GM21515 (cell line): ENCODE measurements around the gene FOXO3.
"Not testable (repeated sequence)": the region's sequence is repeated elsewhere in the genome, so short reads cannot be mapped to it uniquely, and the experiment has no call there.

Experiments
- ATAC-seq: cut with Tn5 transposase; IDR thresholded peaks from one replicate; pipeline ENCODE4 v1.9.1; 2021; ENCODE audit not compliant: unreplicated experiment

Gene FOXO3

DNA sequence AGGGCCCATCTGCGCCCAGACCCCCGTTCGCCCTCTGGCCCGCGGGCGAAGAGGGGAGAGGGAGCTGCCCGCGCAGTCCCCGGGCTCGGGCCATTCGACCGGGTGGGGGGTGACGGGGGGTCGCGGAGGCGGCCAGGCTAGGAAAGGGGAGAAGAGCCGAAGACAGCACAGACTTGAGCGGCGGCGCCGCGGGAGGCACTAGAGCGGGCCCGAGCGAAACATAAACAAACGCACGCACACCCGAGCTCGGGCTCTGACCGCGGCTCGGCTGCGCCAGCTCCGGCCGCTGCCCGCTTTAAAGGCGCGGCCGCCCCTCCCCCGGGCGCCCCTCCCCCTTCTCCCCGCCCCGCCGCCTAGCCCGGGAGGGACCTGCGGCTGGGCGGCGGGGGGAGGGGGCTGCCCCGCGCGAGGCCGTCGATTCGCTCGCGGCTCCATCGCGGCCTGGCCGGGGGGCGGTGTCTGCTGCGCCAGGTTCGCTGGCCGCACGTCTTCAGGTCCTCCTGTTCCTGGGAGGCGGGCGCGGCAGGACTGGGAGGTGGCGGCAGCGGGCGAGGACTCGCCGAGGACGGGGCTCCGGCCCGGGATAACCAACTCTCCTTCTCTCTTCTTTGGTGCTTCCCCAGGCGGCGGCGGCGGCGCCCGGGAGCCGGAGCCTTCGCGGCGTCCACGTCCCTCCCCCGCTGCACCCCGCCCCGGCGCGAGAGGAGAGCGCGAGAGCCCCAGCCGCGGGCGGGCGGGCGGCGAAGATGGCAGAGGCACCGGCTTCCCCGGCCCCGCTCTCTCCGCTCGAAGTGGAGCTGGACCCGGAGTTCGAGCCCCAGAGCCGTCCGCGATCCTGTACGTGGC is at the start of gene FOXO3:
Gene FOXO3 (plus strand): TSS at position 455 of the 846 bp plus-strand sequence. CDS start 292 bp downstream, at position 747.
- no peak for ATAC-seq

DNA sequence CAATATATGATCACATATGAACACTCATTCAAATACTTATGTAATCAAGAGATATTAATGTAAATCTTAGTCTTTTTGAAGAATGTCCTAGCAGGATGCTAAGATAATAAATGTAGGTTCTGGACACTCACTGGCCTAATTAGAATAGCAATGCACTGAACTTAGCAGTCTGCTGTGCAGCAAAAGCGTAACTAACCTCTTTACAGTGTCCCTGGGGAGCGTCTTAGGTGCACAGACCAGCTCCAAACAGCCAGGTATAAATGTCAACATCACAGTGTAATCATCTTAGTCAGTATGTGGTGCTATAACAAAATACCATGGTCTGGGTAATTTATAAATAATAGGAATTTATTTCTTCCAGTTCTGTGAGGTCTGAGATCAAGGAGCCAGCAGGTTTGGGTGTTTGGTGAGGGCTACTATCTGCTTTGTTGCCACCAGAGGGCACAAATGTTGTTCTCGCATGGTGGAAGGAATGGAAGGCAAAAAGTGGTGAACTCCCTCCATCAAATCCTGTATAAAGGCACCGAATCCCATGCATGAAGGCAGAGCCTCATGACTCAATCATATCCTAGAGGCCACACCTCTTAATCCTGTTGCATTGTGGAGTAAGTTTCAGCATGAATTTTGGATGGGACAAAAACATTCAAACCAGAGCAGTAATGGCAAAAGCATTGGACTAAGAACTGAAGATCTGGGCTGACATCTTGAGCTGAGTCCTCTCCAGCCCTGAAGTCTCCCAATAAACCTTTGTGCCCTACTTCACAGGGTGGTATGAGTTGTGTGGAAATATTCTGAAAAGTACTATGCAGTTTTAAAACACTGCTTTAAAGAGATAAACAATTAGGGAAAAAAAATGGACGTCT is 41.8 kb upstream of the FOXO3 start:
- no peak for ATAC-seq

DNA sequence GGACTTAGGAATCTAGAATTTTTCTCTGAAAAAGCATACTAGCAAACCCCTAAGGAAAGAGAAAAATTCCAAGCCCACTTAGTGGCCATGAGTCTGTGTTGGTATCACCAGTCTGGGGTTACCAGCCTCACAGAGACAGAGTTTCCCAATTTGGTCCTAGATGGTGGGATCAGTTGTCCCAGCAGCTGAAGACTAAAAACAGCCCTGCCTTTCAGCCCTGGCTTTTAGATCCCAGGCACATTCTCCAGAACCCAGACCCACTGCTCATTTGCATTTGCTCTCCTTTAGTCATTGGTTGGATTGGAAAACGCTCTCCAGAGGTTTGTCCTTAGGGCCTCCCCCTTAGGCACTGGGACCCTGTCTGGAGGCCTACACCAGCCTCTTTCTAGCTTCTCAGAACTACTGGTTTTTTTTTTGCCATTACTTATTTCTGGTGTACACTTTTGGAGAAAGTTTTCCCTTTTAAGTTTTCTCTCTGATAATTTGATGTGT is 39.1 kb upstream of the FOXO3 start:
- ATAC-seq: no peak

DNA sequence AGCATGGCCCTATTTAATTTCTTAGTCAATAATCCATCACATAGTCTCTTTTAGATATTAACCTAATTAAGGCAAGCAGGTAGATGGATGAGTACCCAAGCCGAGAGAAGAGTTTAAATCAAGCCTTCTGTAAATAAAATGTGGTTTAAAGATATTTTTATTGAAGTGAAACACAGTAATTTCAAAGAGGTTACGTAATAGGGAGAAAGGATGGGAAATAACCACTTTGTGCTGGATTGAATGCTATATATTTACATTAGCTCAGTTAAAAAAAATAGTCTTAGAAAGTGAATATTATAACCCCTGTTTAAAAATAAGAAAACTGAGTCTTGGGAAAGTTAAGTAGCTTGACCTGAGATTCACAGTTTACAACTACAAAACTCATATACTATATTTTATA is 37.0 kb upstream of the FOXO3 start:
- ATAC-seq: no peak

DNA sequence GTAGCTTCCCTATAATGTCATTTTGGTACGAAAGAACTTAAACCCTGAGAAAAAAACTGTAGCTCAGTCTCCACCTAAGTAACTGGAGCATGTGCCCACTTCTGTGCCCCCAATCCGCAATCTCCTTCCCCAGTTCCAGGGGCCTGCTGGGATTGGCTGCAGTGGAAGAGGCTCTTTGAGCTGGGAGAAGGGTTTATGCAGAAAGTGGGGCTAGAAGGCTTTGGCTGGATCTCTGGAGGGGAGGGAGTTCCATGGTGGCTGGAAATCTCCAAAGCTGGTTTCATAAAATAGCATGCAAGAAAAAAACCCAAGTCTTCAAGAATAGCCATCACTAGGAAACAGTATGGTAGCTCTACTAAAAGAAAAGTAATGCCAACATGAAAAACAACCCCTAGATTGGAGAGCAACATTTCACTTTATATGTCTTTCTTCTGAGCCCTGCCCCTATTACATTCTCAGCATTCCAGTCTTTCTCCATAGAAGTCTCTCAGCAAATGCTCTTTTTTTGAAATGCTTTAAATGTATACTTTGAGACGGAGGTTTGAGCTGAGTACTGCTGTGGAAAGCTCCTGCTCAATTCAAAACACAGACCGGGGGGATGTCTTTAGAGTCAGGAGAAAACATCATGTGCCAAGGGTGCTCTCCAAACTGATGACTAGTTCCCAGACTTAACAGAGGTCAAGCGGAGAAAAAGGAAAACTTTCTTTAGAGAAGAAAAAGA is 36.0 kb upstream of the FOXO3 start:
- ATAC-seq: no peak

DNA sequence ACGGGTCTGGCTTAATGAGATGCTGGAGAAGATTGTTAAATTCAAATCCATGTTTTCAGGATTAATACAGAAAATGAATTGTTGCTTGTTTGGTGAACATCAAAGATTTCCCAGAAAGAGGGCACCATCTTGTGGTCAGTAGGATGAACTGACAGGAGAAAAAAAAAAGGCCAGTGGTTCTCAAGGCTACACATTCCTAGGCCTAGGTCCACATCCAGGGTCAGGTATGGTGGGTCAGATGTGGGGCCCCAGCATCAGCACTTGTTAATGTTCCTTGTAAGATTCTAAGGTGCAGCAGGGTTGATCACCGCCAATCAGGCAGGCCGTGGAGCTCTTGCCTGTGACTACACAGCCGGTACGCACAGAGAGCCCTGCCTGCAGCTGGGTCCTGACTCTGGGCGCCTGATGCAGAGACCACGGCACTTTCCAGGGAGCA is 34.0 kb upstream of the FOXO3 start:
- ATAC-seq: no peak

DNA sequence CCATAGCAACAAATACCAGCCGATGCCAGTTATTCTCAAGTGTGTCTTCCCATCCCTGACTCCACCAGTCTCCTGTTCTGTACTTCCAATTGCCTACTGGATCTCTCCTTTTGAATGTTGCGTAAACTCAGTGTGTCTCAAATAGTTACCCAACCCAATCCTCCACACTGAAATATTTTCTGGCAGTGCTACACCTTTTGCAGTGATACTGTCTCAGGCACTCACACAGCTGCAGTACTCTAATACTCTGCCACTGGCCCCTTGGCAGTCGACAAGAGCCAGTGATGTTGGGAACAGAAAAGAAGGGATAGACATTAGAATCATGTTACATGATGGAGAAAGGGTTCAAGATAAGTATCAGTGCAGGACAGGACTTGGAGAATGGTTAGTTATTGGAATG is 31.8 kb upstream of the FOXO3 start:
- ATAC-seq: no peak

DNA sequence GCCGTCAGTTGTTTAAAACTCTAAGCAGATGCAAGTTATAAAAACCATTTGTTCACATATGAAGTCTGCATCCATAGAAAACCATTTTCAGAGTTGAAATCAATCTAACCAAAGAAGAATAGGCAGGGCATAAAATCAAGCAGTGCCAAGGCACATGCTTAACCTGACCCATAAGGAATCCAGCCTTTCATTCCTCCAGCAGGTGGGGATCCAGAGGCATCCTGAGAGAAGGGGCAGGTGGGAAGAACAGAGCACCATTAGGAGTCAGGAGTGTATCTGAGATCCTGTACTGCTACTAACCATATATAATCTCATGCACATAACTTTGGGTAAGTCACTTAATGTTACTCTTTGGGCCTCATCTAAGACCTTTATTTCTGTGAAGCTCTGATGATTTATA is 29.4 kb upstream of the FOXO3 start:
- ATAC-seq: no peak

DNA sequence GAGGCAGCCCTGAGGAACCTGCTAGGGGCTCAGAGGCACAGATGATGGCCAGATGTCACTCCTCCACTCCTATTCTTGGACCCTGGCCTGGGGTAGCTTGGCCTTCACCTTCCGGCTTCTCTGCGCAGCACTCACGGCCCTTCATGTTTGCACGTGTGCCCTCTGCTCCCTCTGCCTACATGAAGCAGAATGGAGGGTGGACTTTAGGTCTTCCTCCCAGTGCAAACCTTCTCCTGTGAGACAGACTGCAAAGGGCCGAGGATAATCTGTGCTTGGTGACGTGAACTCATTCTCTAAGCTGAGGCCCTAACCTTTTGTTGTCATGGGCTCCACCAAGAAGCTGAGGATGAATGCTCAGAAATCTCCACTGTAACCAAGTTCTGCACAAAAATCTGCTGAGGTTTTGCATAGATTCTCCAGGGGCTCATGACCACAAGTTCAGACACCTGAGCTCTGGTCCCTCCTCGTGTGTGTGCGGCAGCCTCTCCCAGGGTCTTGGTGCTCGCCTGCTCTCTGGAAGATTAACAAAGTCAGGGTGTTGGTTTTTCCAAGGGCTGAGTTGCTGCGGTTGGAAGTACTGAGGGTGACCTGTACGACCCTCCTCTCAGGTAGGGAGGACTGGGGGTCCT is 25.5 kb upstream of the FOXO3 start:
- no peak for ATAC-seq

DNA sequence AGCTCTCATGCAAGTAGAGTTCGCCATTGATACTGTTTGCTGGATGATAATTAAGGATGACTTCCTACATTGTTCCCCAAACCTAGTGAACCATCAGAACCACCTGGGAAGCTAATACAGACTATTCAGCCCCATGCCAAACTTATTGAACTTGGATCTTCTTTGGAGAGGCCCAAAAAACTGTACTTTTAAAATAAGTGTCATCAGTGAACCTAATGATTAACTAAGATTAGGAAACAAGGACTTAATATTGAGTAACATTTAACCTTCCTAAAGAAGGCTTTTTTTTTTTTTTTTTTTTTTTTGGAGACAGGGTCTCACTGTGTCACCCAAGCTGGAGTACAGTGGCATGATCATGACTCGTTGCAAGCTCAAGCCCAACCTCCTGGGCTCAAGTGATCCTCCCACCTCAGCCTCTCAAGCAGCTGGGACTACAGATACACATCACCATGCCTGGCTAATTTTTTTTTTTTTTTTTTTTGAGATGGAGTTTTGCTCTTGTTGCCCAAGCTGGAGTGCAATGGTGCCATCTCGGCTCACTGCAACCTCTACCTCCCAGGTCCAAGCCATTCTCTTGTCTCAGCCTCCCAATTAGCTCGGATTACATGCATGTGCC is 24.7 kb upstream of the FOXO3 start:
- ATAC-seq: not testable (repeated sequence)

DNA sequence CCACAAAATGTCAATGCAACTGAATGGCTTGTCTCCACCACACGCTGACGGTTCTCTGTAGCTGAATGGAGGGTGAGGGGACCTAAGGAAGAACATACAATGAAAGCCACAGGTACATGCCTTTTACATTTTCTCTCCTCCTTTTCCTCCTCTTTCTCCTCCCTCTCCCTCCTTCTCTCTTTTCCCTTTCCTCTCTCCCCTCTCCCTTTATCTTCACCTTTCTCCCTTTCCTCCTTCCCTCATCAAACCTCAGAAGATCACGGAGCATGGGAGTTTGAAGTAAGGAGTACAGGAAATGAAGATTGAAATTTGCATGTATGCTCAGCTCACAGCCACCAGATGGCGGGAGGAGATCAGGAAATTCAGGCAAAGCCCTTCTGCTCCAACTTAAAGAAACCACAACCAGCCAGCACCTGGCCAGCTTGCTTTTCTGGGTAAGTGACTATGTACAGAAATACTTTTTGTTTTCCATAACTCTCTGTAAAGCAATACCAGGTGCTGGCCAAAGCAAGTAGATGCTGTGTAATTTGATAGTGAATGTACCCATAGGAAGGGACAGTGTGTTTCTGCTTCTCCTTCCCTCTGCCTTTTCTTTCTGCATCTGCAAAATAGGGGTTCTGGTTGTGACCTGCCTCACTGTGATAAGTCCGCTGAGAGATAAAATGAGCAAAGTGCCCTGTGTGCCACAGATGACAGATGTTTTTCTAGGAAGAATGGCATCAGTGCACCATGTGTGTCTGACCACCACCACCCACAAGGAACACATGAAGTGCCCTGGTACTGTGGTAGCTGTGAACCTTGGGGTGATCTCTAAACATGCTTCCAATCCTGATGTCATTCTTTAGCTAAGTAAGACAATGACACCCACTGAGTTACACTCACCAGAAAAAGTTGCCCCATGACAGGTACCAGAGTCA is 18.6 kb upstream of the FOXO3 start:
- ATAC-seq: peak; percentile 72

DNA sequence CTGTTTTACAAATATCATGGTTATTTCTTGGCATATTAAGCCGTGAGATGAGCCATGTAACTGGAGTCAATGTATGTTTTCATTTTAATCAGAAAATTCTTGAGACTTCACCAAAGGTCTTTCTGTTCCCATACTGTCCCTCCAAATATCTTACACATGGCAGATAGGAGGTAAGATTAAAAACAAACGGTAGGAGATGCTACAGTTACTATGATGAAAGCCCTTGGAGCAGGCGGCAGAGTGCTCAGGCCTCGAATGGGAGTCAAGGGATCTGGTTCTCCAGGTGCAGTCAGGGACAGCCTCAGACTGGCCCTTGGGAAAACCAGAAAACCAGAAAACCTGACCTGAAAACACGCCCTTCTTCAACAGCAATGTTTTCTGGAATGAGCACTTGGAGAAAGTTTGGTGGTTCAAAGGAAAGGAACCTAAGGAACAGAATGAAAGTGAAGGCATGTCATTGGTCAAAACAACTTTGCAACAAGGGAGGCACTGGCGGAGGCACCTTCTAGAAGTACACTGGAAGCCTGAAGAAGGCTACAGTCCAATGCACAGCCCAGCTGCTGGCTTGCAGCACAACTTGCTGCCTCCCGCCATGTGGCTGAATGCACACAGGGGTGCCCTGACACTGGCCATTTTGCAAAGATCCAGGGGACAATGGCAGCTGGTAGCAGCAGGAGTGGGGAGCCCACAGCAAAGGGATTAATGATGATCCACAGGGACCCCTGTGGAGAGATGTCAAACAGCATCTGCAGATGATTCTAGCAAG is 17.4 kb upstream of the FOXO3 start:
- ATAC-seq: no peak

DNA sequence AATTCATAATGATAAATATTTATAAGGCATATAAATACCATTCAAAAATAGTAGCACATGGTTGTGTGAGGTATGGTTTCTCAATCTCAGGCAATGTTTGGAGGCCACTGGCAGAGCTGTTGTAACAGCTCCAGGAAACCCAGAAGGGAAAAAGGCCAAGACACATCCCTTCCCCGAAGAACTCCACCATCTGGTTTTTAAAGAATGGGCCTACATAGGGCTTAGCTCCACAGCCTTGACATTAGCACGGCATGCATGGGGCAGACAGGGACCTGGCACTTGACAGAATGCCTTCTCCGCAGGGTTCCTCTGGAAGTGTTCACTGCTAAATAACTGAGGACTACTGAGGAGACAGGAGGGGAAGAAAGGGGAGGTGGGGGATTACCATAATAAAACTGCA is 16.1 kb upstream of the FOXO3 start:
- no peak for ATAC-seq

DNA sequence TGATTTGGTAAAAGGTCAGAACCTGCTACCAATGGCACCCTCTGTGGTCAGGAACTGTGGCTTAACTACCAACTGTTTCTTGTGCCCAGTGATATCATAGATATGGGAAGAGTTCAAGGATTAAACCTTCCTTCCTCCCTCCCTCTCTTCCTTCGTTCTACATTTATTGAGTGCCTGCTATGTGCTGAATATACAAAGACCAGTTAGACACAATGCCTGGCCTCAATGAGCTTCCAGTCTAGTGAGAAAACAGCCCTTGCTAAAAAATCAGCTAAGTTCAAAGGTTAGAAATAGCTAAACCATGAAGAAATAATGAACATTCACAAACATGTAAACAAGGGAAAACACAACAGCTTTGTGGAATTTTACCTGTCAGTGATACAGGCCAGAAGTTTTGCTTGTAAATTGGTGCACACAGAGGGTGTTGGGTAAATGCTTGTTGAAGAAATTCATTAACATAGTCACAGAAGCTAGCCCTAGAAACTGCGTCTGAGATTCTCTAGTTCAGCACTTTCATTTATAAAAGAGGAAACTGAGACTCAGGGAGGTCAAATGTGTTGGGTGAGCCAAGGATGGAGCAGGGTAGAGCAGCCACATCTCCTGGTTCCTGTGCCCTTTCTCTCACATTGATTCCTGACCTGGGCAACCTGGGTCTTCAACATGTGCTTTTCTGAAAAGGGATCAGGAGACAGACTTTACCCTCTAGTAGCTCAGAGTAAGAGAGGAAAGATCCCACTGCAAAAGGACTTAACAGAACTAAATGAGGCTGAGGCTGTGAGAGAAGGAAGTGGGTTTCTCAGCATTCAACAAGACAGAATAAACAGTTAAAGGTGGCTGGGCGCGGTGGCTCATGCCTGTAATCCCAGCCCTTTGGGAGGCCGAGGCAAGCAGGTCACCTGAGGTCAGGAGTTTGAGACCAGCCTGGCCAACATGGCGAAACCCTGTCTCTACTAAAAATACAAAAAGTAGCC is 14.4 kb upstream of the FOXO3 start:
- no peak for ATAC-seq

DNA sequence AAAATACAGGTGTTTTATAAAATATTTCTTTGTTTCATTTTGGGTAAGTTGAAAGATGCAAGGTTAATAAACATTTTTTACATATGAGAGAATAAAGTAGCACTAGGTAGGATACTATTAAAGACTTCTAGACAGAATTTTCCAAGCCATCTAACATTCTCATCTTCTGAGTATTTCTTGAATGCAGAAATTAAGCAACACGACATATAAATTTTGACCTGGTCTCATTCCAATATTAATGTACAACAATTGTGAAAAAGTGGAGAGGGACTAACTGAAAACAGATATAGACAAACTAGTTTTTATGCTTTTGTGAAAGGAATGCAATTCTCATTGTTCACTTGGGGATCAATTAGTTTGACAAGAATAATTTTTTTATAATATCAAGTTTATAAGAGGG is 11.5 kb upstream of the FOXO3 start:
- no peak for ATAC-seq

DNA sequence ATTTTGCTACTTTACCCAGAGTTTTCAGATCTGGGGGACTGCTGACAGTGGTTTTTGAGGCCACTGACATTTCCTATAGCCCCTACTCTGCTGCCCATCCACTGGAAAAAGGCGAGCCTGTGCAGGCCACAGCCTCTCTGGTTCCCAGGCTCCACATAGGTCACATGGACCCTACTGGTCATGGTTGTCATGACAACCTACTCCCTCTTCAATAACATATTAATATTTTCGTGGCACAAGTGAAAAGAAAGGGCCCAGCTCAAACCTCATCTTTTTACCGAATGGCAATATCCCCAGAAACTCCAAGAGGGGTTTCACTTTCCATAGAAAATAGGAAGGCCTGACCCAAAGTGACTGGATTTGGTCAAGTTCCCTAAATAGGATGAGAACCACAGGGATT is 11.0 kb upstream of the FOXO3 start:
- ATAC-seq: no peak

DNA sequence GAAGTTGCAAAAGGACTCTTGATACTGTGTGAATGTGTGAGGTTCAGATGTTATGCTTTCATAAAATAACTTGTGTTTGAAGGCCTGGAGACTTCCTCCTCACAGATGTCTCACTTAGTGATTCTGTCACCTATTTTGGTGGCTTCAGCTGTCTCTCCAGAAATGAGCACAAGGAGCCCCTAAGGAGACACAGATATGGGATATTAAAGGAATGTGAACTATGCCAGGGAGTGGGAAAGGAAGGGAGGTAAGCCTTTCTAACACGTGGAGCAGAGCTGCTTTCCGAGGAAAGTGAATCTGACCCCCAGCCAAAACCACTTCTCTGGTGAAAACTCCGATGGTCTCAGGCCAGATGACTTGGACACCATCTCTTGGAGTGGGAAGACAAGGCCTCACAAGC is 10.5 kb upstream of the FOXO3 start:
- ATAC-seq: no peak
